ENCODE results near the gene IL6. TPM values are rescaled to one million over a fixed set of nuclear protein-coding genes. Genes with fewer than 3 reads are reported as not detected.

Gene IL6
- total and polyA plus RNA-seq, 2 of the 8 experiments (the other 6 are each of a cell fraction or from before 2014, with no cell fraction given), result 0.12 to 0.41 TPM

GRCh38 chr7:22715969-22716368 is 11.0 kb upstream of the IL6 start:
- no peak overlapping the region for H4K8ac ChIP-seq (ENCODE audit: extremely low read depth, insufficient read depth, low read length)
- H2AK5ac ChIP-seq (ENCODE audit: low read depth, low read length), result no peak overlapping the region
- no peak overlapping the region for H4K5ac ChIP-seq (ENCODE audit: insufficient read length, low read depth, low read length)
- no peak overlapping the region for H2BK5ac ChIP-seq (ENCODE audit: low read depth, low read length)
- no peak overlapping the region for H2BK12ac ChIP-seq (ENCODE audit: low read depth, low read length)
- H4K91ac ChIP-seq (replicated peaks; ENCODE audit: insufficient read length, low read length), result no peak overlapping the region
- no peak overlapping the region for H2BK20ac ChIP-seq (ENCODE audit: low read length)
- no peaks in the 10 kb centered on the region for H4K20me1 ChIP-seq (replicated peaks in 1 of 2; ENCODE audit: control insufficient read depth in 1 of 2, insufficient read depth in 2 of 2, low read length in 2 of 2)
- no peak overlapping the region for H3K56ac ChIP-seq (replicated peaks; ENCODE audit: insufficient read length, low read depth, low read length)
- no peak overlapping the region for H3K4me3 ChIP-seq (ENCODE audit: extremely low read depth in 1 of 4, insufficient read depth in 2 of 4, low read depth in 3 of 4, low read length in 4 of 4)
- H3K79me2 ChIP-seq (ENCODE audit: control insufficient read depth in 1 of 2, insufficient read depth in 2 of 2, low read length in 2 of 2), result no peaks in the 10 kb centered on the region
- no peaks in the 10 kb centered on the region for H3K36me3 ChIP-seq (ENCODE audit: control insufficient read depth in 2 of 4, insufficient read depth in 4 of 4, low read length in 3 of 4)
- no peaks in the 10 kb centered on the region for H3K23me2 ChIP-seq (ENCODE audit: low read depth, low read length)
- WGBS, 2 experiments (ENCODE audit: extremely low coverage in 1 of 2, insufficient coverage in 1 of 2, insufficient read length in 1 of 2, insufficient replicate concordance in 2 of 2, low coverage in 1 of 2, low lambda C conversion rate in 2 of 2, missing lambda C conversion rate in 1 of 2), result 91% methylated on average over 4 of the region's 4 CpGs; no CpG with 5 or more reads in 1 of the 2 experiments
- H3K4me2 ChIP-seq (ENCODE audit: insufficient read depth in 1 of 2, low read depth in 2 of 2, low read length in 2 of 2), result no peak overlapping the region
- no peak overlapping the region for H3K4ac ChIP-seq (replicated peaks; ENCODE audit: insufficient read length, low read depth, low read length)
- no peak overlapping the region for H3K9ac ChIP-seq (replicated peaks in 1 of 4; ENCODE audit: extremely low read depth in 1 of 4, low read depth in 3 of 4, low read length in 3 of 4)
- no peak overlapping the region for H2BK120ac ChIP-seq (replicated peaks; ENCODE audit: low read depth, low read length)
- no peak overlapping the region for H3K27ac ChIP-seq (ENCODE audit: low read depth, low read length)
- ChIA-PET CTCF (ENCODE audit: partially characterized antibody) (interaction anchor here (0.8 to 6.0 kb wide), 2 partner anchors 11 to 156 kb away, joined by 3 to 56 read pairs; partner anchors contain the start of gene IL6), POLR2A (ENCODE audit: partially characterized antibody) (no interaction called here)
- no peak overlapping the region for H3K23ac ChIP-seq (ENCODE audit: insufficient read length)
- H3K14ac ChIP-seq (ENCODE audit: insufficient read length), result no peak overlapping the region
- H2BK15ac ChIP-seq (ENCODE audit: low read length), result no peak overlapping the region
- FAIRE-seq, result no peak
- no peaks in the 10 kb centered on the region for H3K27me3 ChIP-seq (replicated peaks in 1 of 4; ENCODE audit: control insufficient read depth in 3 of 4, extremely low read depth in 1 of 4, insufficient read depth in 3 of 4, low read length in 3 of 4)
- H3K18ac ChIP-seq (ENCODE audit: extremely low read depth, low read length), result no peak overlapping the region
- no peaks in the 10 kb centered on the region for H3K9me3 ChIP-seq (ENCODE audit: insufficient read depth in 2 of 2, low read depth in 1 of 2, low read length in 1 of 2)
- no peaks in the 10 kb centered on the region for H3K79me1 ChIP-seq (ENCODE audit: low read depth, low read length)
- H3K4me1 ChIP-seq (replicated peaks in 1 of 4; ENCODE audit: control insufficient read depth in 3 of 4, insufficient read depth in 4 of 4, low read length in 3 of 4), result peaks cover 0 to 2% (median 0%) of the 10 kb centered on the region in 4 experiments; a peak in 1 of 7 replicates
- H2AFZ ChIP-seq (ENCODE audit: low read length), result no peak overlapping the region
- no peak for DNase-seq (ENCODE audit: low read depth in 1 of 2, low spot score in 2 of 2)
- TF ChIP-seq CHD2 (IDR thresholded peaks at IDR 0.05; ENCODE audit: low read length) (no peak), SP2 (IDR thresholded peaks at IDR 0.05; ENCODE audit: low read length) (no peak), CTCF (IDR thresholded peaks at IDR 0.05; ENCODE audit: control extremely low read depth in 1 of 3, insufficient read depth in 1 of 3, low read depth in 1 of 3, low read length in 3 of 3) (no peak), EZH2 (IDR thresholded peaks at IDR 0.05; ENCODE audit: low read depth, low read length, severe bottlenecking) (no peak), NANOG (IDR thresholded peaks at IDR 0.05; ENCODE audit: insufficient read depth, low read depth, low read length, poor library complexity, severe bottlenecking) (no peak), TAF7 (optimal IDR thresholded peaks at IDR 0.05; ENCODE audit: borderline replicate concordance, low read depth, low read length) (no peak), SIN3A (conservative IDR thresholded peaks at IDR 0.05 in 1 of 2, IDR thresholded peaks at IDR 0.05 in 1 of 2; ENCODE audit: low read depth in 1 of 2, low read length in 2 of 2) (no peak), SP1 (IDR thresholded peaks at IDR 0.05; ENCODE audit: low read depth, low read length) (no peak), ZNF274 (IDR thresholded peaks at IDR 0.05; ENCODE audit: borderline replicate concordance, extremely low read depth, low read length) (no peak), KDM4A (IDR thresholded peaks at IDR 0.05; ENCODE audit: low read depth, low read length, severe bottlenecking) (no peak), SIRT6 (IDR thresholded peaks at IDR 0.05; ENCODE audit: low read length) (no peak), CREB1 (IDR thresholded peaks at IDR 0.05) (no peak)
